Uterus (tissue), 2 donors: ENCODE data around the gene ZDHHC11B.

Experiments used
- POLR2A ChIP-seq, 2 donors: fragments of 450-650 bp; IDR thresholded peaks; one replicate each; pipeline ENCODE4 v1.6.1; 2016; ENCODE audit warnings: antibody characterized with exemption in 2 of 2, mild to moderate bottlenecking in 1 of 2, moderate library complexity in 1 of 2
- TF ChIP-seq, protein P1 (sequence below), 4 experiments: fragments of 200-600 bp in 2 of 4; fragments of 450-650 bp in 2 of 4; sonication (generic) in 2 of 4; IDR thresholded peaks; one replicate each; pipeline ENCODE4 v1.5.1; 2016 to 2019; ENCODE audit warnings: antibody characterized with exemption in 4 of 4, mild to moderate bottlenecking in 2 of 4, moderate library complexity in 1 of 4

- TF ChIP-seq, protein P1, sequence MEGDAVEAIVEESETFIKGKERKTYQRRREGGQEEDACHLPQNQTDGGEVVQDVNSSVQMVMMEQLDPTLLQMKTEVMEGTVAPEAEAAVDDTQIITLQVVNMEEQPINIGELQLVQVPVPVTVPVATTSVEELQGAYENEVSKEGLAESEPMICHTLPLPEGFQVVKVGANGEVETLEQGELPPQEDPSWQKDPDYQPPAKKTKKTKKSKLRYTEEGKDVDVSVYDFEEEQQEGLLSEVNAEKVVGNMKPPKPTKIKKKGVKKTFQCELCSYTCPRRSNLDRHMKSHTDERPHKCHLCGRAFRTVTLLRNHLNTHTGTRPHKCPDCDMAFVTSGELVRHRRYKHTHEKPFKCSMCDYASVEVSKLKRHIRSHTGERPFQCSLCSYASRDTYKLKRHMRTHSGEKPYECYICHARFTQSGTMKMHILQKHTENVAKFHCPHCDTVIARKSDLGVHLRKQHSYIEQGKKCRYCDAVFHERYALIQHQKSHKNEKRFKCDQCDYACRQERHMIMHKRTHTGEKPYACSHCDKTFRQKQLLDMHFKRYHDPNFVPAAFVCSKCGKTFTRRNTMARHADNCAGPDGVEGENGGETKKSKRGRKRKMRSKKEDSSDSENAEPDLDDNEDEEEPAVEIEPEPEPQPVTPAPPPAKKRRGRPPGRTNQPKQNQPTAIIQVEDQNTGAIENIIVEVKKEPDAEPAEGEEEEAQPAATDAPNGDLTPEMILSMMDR (IDR thresholded peaks at IDR 0.05) = no peak
- TF ChIP-seq POLR2A (IDR thresholded peaks at IDR 0.05) = no peak
Observed at GRCh38 chr5:660491-661030, 124.0 kb downstream of the ZDHHC11B start.
